ENCODE data around the gene RPL7L1.
"Not testable (repeated sequence)": the region's sequence is repeated elsewhere in the genome, so short reads cannot be mapped to it uniquely, and the experiment has no call there.

DNA sequence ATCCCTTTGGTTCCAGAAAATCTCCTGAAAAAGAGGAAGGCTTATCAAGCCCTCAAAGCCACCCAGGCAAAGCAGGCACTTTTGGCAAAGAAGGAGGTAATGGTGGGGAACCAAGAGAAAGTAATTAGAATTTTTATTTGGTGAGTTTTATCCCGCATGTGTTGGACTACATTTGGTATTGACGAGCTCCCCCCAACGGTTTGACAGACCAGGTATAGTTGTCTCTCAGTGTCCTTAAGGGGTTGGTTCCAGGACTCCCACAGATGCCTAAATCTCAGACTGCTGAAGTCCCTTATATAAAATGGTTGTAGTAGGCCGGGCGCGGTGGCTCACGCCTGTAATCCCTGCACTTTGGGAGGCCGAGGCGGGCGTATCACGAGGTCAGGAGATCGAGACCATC lies 1.5 kb downstream of the RPL7L1 start:
- TF ChIP-seq, protein P1, sequence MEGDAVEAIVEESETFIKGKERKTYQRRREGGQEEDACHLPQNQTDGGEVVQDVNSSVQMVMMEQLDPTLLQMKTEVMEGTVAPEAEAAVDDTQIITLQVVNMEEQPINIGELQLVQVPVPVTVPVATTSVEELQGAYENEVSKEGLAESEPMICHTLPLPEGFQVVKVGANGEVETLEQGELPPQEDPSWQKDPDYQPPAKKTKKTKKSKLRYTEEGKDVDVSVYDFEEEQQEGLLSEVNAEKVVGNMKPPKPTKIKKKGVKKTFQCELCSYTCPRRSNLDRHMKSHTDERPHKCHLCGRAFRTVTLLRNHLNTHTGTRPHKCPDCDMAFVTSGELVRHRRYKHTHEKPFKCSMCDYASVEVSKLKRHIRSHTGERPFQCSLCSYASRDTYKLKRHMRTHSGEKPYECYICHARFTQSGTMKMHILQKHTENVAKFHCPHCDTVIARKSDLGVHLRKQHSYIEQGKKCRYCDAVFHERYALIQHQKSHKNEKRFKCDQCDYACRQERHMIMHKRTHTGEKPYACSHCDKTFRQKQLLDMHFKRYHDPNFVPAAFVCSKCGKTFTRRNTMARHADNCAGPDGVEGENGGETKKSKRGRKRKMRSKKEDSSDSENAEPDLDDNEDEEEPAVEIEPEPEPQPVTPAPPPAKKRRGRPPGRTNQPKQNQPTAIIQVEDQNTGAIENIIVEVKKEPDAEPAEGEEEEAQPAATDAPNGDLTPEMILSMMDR (IDR thresholded peaks at IDR 0.05), result not testable (repeated sequence)
- TF ChIP-seq POLR2A (IDR thresholded peaks at IDR 0.05), result not testable (repeated sequence)
